Left renal pelvis (tissue), 4 donors: ENCODE data around the gene CDK2. TPM values are rescaled to one million over a fixed set of nuclear protein-coding genes. Genes with fewer than 3 reads are reported as not detected.

Experiments used
- DNase-seq, 4 donors: peaks; one replicate each; pipeline ENCODE4 v3.0.0-alpha.2; 2013; ENCODE audit warnings: low read depth in 4 of 4, low spot score in 3 of 4
- polyA plus RNA-seq, 4 donors: library from polyadenylated mRNA; unstranded; fragments of 120-200 nt; gene quantifications; one replicate each; pipeline ENCODE4 v1.2.1, GENCODE V29; 2013; ENCODE audit not compliant: insufficient read length in 4 of 4

Gene CDK2
- polyA plus RNA-seq, 4 donors: 58.8 to 71.5 (median 66.9) TPM

DNA sequence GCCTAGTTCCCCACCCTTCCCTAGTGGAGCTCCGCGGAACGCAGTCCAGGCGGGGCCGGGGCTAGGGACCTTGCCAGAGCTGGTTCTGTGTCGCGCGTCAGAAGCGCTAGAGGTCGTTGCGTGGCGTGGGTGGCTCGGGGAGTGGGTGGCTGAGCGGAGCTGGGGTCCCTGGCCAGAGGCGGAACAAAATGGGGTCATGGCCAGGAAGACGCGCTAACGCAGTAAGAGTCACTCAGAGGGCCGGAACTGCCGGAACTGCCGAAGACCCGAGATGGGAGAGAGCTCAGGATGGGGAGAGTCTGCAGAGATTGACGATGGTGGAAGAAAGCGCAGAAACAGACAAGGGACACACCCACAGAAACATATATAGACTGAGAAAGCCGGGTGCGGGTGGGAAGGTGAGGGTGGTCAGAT lies 30.9 kb upstream of the CDK2 start:
- no peak for DNase-seq

DNA sequence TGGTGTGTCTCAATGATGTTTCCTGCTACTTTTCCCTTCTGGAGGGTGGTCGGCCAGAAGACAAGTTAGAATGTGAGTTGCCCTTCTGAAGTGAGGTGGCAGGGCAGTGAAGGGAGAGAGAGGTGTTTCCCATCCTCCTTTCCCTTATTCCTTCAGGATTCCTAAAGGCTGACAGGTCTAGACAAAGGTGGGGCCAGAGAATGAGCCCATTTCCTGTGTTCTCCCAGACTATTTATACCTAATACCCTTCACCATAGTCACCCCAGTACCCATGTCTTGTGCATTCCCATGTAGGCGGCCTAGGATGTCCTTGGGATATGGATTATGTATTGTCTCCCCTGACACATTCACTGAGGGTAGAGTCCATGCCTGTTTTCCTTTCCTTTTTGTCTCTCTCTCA lies 28.6 kb upstream of the CDK2 start:
- DNase-seq: no peak

DNA sequence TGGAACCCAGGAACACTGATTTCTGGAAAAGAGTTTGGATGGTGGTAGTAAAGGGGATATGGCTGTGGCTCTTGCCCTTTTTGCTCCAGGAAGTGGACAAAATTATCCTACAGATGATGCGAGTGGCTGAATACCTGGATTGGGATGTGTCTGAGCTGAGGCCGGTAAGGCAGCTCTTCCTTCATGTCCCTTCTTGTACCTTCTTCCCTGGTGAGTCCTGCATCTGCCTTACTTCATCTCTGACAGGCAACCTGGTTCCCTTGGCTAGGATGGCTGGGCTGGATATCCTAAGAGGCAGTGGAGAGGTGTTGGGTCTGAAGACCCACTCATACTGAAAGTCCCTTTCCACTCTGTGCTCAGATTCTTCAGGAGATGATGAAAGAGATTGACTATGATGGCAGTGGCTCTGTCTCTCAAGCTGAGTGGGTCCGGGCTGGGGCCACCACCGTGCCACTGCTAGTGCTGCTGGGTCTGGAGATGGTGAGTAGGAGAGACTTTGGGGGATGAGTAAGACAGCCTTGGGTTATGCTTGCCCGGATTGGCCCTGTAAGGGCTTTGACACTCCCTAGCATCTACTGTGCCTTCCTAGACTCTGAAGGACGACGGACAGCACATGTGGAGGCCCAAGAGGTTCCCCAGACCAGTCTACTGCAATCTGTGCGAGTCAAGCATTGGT lies 27.7 kb upstream of the CDK2 start:
- DNase-seq: no peak

DNA sequence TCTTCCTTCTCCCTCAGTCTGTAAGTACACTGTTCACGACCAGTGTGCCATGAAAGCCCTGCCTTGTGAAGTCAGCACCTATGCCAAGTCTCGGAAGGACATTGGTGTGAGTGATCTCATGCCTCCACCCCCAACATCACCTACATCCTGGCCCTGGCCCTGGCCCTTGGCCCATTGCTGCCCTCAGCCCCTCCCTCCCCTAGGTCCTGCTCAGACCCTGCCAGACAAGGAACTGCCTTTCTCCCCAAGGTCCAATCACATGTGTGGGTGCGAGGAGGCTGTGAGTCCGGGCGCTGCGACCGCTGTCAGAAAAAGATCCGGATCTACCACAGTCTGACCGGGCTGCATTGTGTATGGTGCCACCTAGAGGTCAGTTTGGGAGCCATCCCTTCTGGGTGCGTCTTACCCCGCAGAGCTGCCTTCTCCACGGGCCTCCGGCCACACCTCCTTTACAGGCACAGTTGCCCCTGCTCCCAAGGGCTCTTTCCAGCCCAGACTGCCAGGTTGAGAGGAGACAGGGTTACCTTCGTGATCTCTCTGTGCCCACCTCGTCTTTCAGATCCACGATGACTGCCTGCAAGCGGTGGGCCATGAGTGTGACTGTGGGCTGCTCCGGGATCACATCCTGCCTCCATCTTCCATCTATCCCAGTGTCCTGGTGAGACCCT lies 26.4 kb upstream of the CDK2 start:
- DNase-seq: peak in 3 of 4 donors; percentile 68 to 75 (median 75)

DNA sequence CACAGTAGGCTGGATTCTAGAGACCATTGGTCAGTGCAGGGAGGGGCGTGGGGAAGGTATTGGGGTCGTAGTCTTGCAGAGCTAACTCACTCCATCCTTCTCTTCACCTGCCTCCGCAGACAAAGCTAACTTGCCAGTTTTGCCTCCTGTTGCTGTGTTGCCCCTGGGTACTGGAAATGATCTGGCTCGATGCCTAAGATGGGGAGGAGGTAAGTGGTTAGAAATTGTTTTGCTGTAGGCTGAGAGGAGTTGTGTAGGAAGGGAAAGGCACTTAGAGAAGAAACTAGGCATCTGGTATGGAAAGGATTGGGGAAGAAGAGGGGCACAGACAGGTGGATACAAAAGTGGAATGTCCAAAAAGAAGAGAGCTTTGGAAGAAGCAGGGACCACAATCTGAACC lies 24.6 kb upstream of the CDK2 start:
- DNase-seq: no peak

DNA sequence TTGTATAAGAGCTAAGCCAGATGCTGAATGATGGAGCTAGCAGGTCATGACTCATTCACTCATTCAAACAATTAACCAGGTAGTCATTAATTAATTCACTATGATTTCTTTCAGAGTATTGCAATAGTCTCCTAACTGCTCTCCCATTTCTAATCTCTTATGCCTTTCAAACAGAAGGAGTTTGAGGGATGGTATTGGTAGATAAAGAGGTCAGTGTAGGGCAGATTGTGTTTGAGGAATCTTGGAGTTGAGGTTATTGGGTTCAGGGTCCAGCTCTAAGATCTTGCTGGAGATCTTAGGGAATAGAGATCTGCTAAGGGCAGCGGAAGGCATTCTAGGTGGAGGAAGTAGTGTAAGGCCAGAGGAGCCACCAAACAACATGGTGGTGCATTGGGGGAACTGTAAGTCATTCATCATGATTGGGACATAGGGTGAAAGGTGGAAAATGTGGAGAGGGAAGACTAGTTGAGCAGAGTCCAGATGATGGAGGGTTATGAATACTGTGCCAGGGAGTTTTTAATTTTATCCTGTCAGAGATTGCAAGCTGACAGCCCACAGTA lies 24.0 kb upstream of the CDK2 start:
- DNase-seq: no peak

DNA sequence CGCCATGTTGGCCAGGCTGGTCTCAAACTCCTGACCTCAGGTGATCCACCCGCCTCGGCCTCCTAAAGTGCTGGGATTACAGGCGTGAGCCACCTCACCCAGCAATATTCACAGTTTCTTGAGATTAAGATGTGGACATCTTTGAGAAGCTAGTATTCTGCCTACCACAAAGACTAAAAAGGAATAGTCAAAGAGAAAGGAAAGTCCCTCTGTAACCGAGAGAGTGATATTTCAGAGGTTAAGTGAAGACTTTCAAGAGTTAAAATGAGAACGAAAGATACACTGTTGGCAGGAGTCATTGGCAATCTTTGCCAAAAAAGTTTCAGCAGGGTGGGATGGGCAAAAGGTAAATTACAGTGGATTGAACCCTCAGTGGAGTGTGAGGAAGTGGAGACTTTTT lies 20.1 kb upstream of the CDK2 start:
- DNase-seq: no peak

DNA sequence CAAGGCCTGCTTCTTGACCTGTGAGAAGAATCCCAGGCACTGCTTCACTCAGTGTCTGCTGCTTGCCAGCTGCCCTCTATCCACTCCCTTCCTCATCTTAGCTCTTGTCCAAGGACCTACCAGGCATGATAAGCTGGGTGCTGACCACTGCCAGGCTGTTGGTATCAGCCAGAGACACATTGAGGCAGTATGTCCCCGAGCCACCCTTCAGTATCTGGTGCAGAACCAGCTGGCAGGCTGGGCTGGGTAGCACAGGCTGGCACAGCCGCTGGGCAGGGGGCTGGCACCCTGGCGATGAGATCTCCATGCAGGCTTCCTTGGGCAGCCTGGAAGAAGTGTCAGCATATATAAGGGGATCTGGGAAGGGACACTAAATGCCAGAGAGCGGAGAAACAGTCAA lies 11.3 kb upstream of the CDK2 start:
- DNase-seq: no peak

DNA sequence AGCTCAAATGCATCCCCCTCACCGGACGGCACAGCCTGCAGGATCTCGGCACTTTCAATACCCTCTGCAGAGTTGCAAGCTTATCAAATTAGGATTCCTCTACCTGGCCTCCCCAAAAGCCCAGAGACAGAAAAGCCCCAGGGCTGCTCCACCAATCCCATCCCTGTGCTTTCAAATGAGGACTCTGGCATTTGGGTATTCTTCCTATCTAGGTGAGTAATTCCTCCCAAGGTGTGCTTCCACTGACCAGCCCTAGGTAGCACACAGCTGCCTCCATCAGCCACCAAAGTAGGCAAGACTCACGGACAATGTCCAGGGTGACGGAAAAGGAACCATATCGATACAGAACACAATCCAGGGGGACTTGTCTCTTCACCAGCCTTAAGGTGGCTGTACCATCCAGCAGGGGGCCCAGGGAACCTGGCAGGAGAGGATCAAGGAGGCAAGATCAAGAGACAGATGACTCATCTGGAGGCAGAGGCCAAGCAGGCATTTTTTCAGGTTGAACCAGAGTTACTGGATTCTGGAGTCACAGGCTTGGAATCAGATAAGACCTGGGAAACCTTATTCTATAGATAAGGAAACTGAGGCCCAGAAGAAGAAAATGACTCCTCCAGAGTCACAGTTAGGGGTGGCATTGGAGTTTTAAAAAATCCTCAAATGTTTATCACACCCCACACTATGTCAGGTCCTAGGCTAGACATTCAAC lies 10.7 kb upstream of the CDK2 start:
- DNase-seq: no peak

DNA sequence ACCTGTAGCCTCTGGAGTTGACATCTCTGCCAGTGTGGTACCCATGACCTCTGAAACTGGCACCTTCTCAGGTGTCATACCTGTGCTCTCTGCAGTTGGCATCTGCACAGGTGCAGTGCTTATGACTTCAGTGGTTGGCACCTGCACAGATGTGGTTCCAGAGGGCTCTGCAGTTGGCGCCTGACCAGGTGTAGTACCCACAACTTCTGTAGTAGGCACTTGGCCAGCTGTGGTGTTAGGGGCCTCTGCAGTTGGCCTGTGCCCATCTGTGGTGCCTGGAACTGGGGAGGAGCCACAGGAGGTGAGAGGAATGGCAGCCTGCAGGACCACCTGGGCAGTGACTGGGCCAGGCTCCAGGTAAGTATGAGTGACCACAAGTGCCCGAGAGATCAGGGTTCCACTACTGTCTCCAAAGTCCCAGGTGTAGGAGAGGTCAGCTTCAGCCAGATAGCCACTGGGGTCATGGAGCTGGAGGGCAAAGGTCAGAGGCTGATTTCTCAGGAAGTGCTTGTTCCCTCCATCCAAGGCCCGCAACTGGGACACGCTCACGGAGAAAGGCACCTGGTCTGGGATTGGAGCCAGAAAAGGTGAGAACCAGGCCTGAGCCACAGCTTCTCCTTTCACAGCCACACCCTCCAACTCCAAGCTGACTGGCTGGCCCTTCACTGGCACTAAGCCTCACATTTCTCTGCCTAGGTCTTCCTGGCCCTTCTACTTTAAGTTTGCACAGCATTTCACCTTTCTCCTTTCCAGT lies 9.3 kb upstream of the CDK2 start:
- no peak for DNase-seq

DNA sequence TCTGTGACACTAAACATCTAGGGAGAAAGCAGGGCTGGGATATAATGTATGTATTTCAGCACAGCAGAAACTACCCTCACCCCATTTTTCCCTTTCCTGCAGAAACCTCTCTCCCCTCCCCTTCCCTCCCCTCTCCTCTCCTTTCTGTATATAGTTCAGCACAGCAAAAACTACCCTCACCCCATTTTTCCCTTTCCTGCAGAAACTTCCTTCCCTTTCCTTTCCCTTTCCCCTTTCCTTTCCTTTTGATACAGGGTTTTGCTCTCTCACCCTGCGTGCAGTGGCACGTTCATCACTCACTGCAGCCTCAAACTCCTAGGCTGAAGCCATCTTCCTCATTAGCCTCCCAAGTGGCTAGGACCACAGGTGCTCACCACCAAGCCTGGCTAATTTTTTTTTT lies 2.9 kb upstream of the CDK2 start:
- DNase-seq: no peak

DNA sequence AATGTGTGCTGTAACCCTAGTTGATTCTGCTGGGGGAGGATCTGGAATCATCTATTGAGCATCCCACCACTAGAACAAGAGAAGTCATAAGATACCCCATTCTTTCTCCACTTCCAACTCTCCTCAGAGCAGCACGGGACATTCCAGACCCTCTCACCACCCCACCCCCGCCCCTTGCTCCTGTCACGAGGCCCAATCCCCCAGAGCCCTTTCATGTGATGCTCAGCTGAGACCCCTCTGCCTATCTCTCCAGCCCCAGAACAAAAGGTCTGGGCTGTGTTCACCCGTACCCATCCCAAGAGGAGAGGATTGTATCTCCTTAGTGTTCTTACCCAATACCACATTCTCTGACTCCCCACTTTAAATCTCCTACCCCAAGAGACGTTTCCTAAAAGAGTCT lies 1.4 kb upstream of the CDK2 start:
- no peak for DNase-seq

DNA sequence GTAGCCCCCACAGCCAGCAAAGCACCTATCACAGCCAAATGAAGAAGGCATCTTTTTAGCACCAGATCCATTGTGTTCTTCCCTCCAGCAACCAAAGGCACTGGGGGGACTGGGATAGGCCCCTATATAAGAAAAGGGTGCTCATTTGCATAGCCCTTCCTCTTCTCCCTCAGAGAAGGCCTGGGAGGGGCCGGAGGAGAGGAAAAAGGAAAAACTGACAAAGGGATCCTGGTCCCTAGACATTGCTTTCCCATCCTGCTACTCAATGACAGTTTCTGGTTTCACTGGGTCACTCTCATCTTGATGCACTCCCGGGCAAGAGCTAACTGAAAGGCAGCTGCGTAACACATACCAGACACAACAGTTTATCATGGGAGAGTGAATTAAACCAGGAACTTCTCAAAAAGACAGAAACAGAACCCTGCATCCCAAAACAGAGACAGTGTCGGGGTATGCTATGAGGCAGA lies 656 bp upstream of the CDK2 start, which contains the start of gene PMEL:
Gene PMEL (minus strand): TSS at position 102 of the 467 bp plus-strand sequence. CDS start 31 bp downstream, at position 71.
- no peak for DNase-seq

DNA sequence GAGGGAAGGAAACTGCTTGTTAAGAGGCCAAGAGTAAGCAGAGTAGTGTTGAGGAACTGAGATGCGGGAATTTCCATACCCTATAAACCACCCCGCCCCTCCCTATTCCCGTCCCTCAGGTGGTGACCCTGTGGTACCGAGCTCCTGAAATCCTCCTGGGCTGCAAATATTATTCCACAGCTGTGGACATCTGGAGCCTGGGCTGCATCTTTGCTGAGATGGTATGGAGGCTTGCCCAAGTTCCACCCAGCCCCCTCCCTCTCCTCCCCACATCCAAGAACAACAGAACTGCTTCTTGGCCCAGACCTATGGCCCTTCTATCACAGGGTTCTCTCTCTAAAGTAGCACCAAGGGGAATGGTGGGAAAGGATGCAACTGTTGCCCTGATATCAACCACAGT lies 2.7 kb downstream of the CDK2 start:
- no peak for DNase-seq

DNA sequence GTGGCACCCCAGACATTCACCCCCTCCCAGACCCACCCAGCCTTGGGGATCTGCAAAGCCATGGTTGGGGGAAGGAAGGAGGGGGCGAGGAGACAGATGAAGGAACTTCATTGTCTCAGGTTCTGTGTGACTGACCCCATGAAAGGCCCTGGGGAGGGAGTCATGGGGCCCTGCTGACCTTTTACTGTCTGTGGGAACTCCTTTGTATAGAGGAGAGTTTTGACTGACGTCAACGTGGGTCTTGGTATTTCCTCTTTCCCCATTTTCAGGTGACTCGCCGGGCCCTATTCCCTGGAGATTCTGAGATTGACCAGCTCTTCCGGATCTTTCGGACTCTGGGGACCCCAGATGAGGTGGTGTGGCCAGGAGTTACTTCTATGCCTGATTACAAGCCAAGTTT lies 4.1 kb downstream of the CDK2 start:
- DNase-seq: no peak

DNA sequence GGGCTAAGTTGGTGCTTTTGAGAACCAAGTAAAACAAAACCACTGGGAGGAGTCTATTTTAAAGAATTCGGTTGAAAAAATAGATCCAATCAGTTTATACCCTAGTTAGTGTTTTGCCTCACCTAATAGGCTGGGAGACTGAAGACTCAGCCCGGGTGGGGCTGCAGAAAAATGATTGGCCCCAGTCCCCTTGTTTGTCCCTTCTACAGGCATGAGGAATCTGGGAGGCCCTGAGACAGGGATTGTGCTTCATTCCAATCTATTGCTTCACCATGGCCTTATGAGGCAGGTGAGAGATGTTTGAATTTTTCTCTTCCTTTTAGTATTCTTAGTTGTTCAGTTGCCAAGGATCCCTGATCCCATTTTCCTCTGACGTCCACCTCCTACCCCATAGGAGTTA lies 5.4 kb downstream of the CDK2 start:
- DNase-seq: no peak

DNA sequence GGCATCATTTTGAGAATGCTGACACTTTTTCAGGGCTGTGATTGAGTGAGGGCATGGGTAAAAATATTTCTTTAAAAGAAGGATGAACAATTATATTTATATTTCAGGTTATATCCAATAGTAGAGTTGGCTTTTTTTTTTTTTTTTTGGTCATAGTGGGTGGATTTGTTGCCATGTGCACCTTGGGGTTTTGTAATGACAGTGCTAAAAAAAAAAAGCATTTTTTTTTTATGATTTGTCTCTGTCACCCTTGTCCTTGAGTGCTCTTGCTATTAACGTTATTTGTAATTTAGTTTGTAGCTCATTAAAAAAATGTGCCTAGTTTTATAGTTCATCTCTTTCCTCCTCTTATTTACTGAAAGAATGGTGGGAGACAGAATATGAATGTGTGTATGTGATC lies 5.8 kb downstream of the CDK2 start:
- no peak for DNase-seq

DNA sequence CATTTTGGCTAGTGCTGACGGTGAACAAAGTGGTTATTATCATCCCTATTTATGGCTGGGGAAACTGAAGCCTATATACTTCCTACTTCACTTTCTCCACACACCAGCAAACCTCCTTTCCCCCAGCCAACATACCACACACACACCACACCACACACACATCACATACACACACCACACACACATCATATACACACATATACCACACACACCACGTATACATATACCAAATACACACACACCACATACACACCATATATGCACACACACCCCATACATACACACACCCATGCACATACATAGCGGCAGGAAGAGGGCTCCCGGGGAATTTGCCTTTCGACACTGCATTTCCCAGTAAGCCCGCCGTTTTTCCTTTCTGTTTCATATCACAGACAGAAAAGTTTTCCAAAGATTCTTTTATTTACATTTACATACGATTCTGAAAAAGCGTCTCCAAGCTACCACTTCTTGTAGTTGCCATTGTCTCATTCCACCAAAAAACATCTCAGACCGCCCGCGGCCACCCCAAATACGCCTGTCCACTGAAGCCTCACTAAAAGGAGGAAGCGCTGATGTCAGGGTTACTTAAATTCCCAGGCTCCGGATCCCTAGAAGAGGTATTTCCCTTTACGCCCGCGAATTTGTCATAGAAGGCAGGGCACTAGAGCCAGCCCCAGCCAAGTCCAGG lies 6.4 kb downstream of the CDK2 start:
- DNase-seq: no peak

DNA sequence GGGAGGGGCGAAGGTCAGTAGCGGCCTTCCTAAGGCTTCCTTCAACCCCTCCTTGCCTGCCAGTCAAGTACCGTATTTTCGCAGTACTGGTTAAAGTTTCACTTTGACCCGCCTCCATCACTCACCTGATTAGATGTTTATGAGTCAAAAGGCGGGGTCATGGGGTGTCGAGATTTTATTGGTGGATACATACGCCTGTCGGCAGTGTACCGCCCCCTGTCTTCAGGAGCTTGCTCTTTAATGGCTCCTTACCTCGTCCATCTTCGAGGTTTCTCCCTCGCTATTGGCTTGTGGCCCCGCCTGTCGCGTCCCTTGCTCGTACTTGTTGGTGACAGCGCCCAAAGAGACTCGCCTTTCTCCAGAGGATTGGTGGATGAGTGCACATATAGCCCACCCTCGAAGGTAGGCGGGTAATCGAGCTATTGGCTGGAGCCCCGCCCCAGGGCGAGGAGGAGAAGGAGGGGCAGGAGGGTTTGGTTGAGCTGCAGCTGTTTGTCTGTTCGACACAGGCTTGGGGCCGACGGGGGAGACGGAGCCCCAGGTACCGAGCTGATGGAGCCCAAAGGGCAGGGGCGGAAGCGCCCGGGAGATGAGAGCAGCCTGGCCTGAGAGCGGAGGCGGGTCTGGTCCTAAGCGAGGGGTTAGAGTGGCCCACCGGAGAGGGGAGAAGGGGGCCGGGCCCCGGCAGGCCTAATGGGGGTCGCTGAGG lies 7.1 kb downstream of the CDK2 start, which contains the start of gene RAB5B:
Gene RAB5B (plus strand): TSS at position 480 of the 709 bp plus-strand sequence. CDS start 12,883 bp downstream, outside the sequence.
- DNase-seq: peak; percentile 99 to 100 (median 100)
